BE2C (cell line): ENCODE measurements around the gene YJEFN3.

ENCODE experiments used
- DNase-seq: peaks from one replicate; pipeline ENCODE4 v3.0.0-alpha.2; 2020
- H3K27me3 ChIP-seq: fragments of 250-450 bp; sonication (Bioruptor Pico); 2 replicates; pipeline ENCODE4 v1.5.1; 2020; ENCODE audit warnings: mild to moderate bottlenecking
- H3K36me3 ChIP-seq: fragments of 250-450 bp; sonication (Bioruptor Pico); 2 replicates; pipeline ENCODE4 v1.5.1; 2020; ENCODE audit warnings: mild to moderate bottlenecking
- H3K4me1 ChIP-seq: fragments of 250-450 bp; sonication (Bioruptor Pico); 2 replicates; pipeline ENCODE4 v1.5.1; 2020
- H3K4me3 ChIP-seq: 2 replicates; pipeline ENCODE4 v1.5.1; 2011; ENCODE audit warnings: low read depth, low read length
- H3K9me3 ChIP-seq: fragments of 250-450 bp; sonication (Bioruptor Pico); 2 replicates; pipeline ENCODE4 v1.5.1; 2020
- CTCF ChIP-seq: IDR thresholded peaks from 2 replicates; pipeline ENCODE4 v1.5.1; 2012; ENCODE audit warnings: mild to moderate bottlenecking, low read depth, low read length

The YJEFN3 gene

GRCh38 chr19:19525611-19526380 is 2.9 kb upstream of the YJEFN3 start:
- peaks cover 18% of the 10 kb centered on the region for H3K36me3 ChIP-seq
- no peak overlapping the region for H3K4me3 ChIP-seq
- H3K9me3 ChIP-seq, result no peaks in the 10 kb centered on the region
- DNase-seq, result no peak
- TF ChIP-seq CTCF, result no peak
- peaks cover 7% of the 10 kb centered on the region for H3K4me1 ChIP-seq
- no peaks in the 10 kb centered on the region; the same call in 1 of the 2 replicates for H3K27me3 ChIP-seq

- peaks cover 18% of the 10 kb centered on the region for H3K36me3 ChIP-seq
- DNase-seq, result no peak
Observed at GRCh38 chr19:19526581-19527370, 1.9 kb upstream of the YJEFN3 start.

GRCh38 chr19:19527371-19527656 is 1.4 kb upstream of the YJEFN3 start:
- Histone ChIP-seq H3K4me1 (peaks cover 7% of the 10 kb centered on the region), H3K36me3 (peaks cover 18% of the 10 kb centered on the region)
- DNase-seq, result no peak

More at GRCh38 chr19:19526581-19527370, 1.9 kb upstream of the YJEFN3 start:
- H3K9me3 ChIP-seq, result no peaks in the 10 kb centered on the region
- H3K4me1 ChIP-seq, result peaks cover 7% of the 10 kb centered on the region
- no peaks in the 10 kb centered on the region; the same call in 1 of the 2 replicates for H3K27me3 ChIP-seq
- no peak overlapping the region for H3K4me3 ChIP-seq
- no peak for TF ChIP-seq CTCF

GRCh38 chr19:19527674-19528625 is 761 bp upstream of the YJEFN3 start:
- no peaks in the 10 kb centered on the region; the same call in 1 of the 2 replicates for H3K27me3 ChIP-seq
- H3K4me3 ChIP-seq, result no peak overlapping the region
- peaks cover 16% of the 10 kb centered on the region for H3K36me3 ChIP-seq
- no peak for TF ChIP-seq CTCF
- H3K4me1 ChIP-seq, result peaks cover 7% of the 10 kb centered on the region
- no peak for DNase-seq
- no peaks in the 10 kb centered on the region for H3K9me3 ChIP-seq

More at GRCh38 chr19:19527371-19527656, 1.4 kb upstream of the YJEFN3 start:
- no peaks in the 10 kb centered on the region for H3K9me3 ChIP-seq
- H3K27me3 ChIP-seq, result no peaks in the 10 kb centered on the region; the same call in 1 of the 2 replicates
- H3K4me3 ChIP-seq, result no peak overlapping the region
- TF ChIP-seq CTCF, result no peak

- no peak overlapping the region for H3K4me3 ChIP-seq
- H3K36me3 ChIP-seq, result peaks cover 14% of the 10 kb centered on the region
- peaks cover 7% of the 10 kb centered on the region for H3K4me1 ChIP-seq
- H3K27me3 ChIP-seq, result no peaks in the 10 kb centered on the region; the same call in 1 of the 2 replicates
- no peaks in the 10 kb centered on the region for H3K9me3 ChIP-seq
- DNase-seq, result no peak
- no peak for TF ChIP-seq CTCF
Observed at GRCh38 chr19:19529783-19530422, 1.2 kb downstream of the YJEFN3 start.
